RWPE2 (cell line): ENCODE results near the gene PGM2L1.

Experiments
- ATAC-seq: fragments of 200-7000 bp; cut with Tn5 transposase; 3 replicates; pipeline ENCODE4 v1.9.1; 2021; ENCODE audit warnings: low read depth
- DNase-seq: peaks from one replicate; pipeline ENCODE4 v3.0.0-alpha.2; 2020; ENCODE audit warnings: low spot score
- H3K27ac ChIP-seq: fragments of 450-650 bp; 2 replicates; pipeline ENCODE4 v1.5.1; 2017; ENCODE audit warnings: mild to moderate bottlenecking; ENCODE audit not compliant: poor library complexity, severe bottlenecking
- H3K27me3 ChIP-seq: fragments of 250-450 bp; sonication (Bioruptor Pico); 2 replicates; pipeline ENCODE4 v1.5.1; 2021; ENCODE audit warnings: mild to moderate bottlenecking, moderate library complexity; ENCODE audit not compliant: insufficient read depth, poor library complexity, severe bottlenecking
- H3K36me3 ChIP-seq: fragments of 250-450 bp; sonication (Bioruptor Pico); 2 replicates; pipeline ENCODE4 v1.5.1; 2020; ENCODE audit warnings: low read depth, mild to moderate bottlenecking, moderate library complexity
- H3K4me1 ChIP-seq: fragments of 250-450 bp; sonication (Bioruptor Pico); 2 replicates; pipeline ENCODE4 v1.5.1; 2021; ENCODE audit warnings: mild to moderate bottlenecking, moderate library complexity; ENCODE audit not compliant: insufficient read depth, poor library complexity, severe bottlenecking
- H3K4me3 ChIP-seq: fragments of 250-450 bp; sonication (Bioruptor Pico); 2 replicates; pipeline ENCODE4 v1.5.1; 2021; ENCODE audit warnings: mild to moderate bottlenecking, moderate library complexity; ENCODE audit not compliant: severe bottlenecking
- H3K9me3 ChIP-seq: fragments of 250-450 bp; sonication (Bioruptor Pico); 2 replicates; pipeline ENCODE4 v1.5.1; 2021; ENCODE audit warnings: mild to moderate bottlenecking, moderate library complexity; ENCODE audit not compliant: severe bottlenecking
- TF ChIP-seq, protein P1 (sequence below): fragments of 450-650 bp; IDR thresholded peaks from one replicate; pipeline ENCODE4 v1.5.1; 2017; ENCODE audit warnings: mild to moderate bottlenecking, moderate library complexity; ENCODE audit not compliant: poor library complexity, severe bottlenecking

The PGM2L1 gene

DNA sequence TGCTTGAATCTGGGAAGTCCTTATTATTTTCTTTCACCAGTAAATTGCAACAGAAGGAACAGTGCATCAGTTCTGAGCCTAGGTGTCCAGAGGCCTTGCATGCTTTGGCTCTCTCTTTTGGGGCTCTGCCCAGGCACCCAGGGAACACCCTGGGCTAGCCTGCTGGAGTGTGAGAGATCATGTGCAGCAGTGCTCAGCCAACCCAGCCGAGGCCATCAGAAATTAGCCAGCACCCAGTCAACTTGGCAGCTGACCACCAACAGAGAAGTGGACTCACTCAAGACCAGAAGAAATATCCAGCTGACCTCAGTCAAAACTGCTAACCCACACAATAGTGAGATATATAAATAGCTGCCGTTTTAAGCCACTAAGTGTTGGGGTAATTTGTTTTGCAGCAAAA, 75.6 kb downstream of the PGM2L1 start:
- no peak overlapping the region for H3K4me3 ChIP-seq
- ATAC-seq (no peak), DNase-seq (no peak)
- no peaks in the 10 kb centered on the region for H3K9me3 ChIP-seq
- H3K4me1 ChIP-seq: peaks cover 13% of the 10 kb centered on the region
- H3K27ac ChIP-seq: no peak overlapping the region
- H3K36me3 ChIP-seq: no peaks in the 10 kb centered on the region
- H3K27me3 ChIP-seq: no peaks in the 10 kb centered on the region
- TF ChIP-seq, protein P1, sequence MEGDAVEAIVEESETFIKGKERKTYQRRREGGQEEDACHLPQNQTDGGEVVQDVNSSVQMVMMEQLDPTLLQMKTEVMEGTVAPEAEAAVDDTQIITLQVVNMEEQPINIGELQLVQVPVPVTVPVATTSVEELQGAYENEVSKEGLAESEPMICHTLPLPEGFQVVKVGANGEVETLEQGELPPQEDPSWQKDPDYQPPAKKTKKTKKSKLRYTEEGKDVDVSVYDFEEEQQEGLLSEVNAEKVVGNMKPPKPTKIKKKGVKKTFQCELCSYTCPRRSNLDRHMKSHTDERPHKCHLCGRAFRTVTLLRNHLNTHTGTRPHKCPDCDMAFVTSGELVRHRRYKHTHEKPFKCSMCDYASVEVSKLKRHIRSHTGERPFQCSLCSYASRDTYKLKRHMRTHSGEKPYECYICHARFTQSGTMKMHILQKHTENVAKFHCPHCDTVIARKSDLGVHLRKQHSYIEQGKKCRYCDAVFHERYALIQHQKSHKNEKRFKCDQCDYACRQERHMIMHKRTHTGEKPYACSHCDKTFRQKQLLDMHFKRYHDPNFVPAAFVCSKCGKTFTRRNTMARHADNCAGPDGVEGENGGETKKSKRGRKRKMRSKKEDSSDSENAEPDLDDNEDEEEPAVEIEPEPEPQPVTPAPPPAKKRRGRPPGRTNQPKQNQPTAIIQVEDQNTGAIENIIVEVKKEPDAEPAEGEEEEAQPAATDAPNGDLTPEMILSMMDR: no peak

DNA sequence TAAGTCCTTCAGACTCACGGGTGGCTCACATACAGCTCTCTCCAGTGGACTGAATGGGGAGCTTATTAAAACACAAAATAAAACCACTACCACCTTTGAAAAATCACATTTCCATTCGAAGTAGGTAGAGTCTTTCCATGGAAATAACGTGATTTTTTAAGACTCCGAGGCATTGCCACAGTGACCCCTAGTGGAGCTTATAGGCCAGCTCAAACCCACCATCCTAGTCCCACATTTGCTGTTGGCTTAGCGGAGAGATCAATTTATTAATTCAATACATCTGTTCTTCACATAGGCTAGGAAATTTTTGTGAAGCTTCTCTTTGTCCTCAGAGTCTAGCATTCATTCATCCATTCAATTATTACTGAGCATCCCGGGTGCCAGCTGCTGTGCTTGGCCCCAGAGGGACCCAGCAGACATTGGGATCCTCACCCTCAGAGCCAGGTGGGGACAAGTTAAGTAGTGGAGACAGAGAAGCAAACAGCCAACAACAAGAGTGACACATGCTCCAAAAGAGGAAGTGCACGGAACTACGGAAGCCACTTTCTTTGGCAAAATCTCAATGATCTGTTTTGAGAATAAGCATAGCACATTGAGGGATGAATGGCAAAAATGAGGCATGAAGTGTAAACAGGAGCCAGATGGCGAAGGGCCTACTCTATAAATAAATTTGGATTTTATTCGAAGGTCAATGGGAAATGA, 76.6 kb downstream of the PGM2L1 start:
- TF ChIP-seq, protein P1: peak; percentile 38
- no peak for DNase-seq
- H3K4me3 ChIP-seq: no peak overlapping the region
- H3K27me3 ChIP-seq: no peaks in the 10 kb centered on the region
- H3K4me1 ChIP-seq: peaks cover 13% of the 10 kb centered on the region
- H3K27ac ChIP-seq: no peak overlapping the region
- peaks cover 6% of the 10 kb centered on the region for H3K9me3 ChIP-seq
- no peaks in the 10 kb centered on the region for H3K36me3 ChIP-seq
- ATAC-seq: no peak

DNA sequence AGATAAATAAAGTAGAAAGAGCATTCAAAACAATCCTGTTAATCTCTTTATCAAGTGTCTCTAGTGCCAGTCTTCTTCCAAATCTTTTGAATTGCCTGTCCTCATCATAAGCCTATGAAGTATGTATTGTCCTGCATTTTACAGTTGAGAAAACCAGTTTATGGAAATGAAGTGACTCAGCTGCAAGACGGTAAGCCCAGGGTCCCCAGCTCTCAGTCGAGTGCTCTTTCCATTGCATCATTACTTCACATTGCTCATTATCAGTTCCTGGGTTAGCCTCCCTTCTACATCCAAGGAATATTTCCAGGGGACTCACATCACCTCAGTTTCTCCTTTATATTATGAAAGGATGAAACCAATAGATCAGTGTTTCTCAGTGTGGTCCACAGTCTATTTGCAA, 77.7 kb downstream of the PGM2L1 start:
- H3K27me3 ChIP-seq: no peaks in the 10 kb centered on the region
- ATAC-seq: no peak
- no peak overlapping the region for H3K4me3 ChIP-seq
- H3K27ac ChIP-seq: peak overlapping the region; percentile 95
- H3K36me3 ChIP-seq: no peaks in the 10 kb centered on the region
- peaks cover 13% of the 10 kb centered on the region for H3K4me1 ChIP-seq
- no peak for DNase-seq
- H3K9me3 ChIP-seq: peaks cover 9% of the 10 kb centered on the region
- TF ChIP-seq, protein P1: no peak

DNA sequence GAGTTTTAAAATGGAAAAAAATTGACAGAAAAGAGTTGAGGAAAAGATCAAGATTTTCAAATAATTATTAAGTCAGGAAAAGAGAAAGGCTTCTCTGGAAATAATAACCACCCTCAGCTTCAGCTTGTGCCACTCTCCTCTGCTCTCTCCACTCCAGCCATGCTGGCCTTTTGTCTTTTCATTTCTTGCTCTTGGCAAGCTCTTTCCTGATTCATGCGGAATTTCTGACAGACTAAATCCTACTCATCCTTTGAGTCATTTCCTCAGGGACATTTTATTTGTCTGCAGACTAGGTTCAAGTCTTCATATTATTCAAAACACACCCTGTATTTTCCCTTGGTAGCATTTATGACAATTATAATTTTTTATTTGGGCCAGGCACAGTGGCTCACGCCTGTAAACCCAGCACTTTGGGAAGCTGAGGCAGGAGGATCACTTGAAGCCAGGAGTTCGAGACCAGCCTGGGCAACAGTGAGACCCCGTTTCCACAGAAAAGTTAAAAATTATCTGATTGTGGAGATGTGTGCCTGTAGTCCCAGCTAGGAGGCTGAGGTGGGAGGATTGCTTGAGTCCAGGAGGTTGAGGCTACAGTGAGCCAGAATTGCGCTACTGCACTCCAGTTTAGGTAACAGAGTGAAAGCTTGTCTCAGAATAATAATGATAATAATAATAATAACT, 79.0 kb downstream of the PGM2L1 start:
- peaks cover 13% of the 10 kb centered on the region for H3K4me1 ChIP-seq
- peaks cover 9% of the 10 kb centered on the region for H3K9me3 ChIP-seq
- no peaks in the 10 kb centered on the region for H3K36me3 ChIP-seq
- H3K27ac ChIP-seq: peak overlapping the region; percentile 95
- TF ChIP-seq, protein P1: no peak
- H3K4me3 ChIP-seq: no peak overlapping the region
- H3K27me3 ChIP-seq: no peaks in the 10 kb centered on the region
- ATAC-seq (peak; percentile 97), DNase-seq (no peak)
